Measurements from ENCODE around the gene MUSTN1. TPM values are rescaled to one million over a fixed set of nuclear protein-coding genes. Genes with fewer than 3 reads are reported as not detected.

Gene MUSTN1
- total RNA-seq, 1 donor from 2014 or later, result 1.1 TPM

GRCh38 chr3:52838561-52839267, 3.9 kb upstream of the MUSTN1 start:
- Mint-ChIP-seq H3K9me3 (ENCODE audit: unreplicated experiment) (no peaks in the 10 kb centered on the region), H3K27me3 (ENCODE audit: unreplicated experiment) (peaks cover 2% of the 10 kb centered on the region), H3K36me3 (ENCODE audit: low read depth, unreplicated experiment) (peaks cover 18% of the 10 kb centered on the region), H3K4me1 (ENCODE audit: unreplicated experiment) (no peaks in the 10 kb centered on the region), H3K27ac (ENCODE audit: unreplicated experiment) (no peak overlapping the region), H3K4me3 (ENCODE audit: unreplicated experiment) (no peak overlapping the region)
- no peak for TF ChIP-seq CTCF (IDR thresholded peaks at IDR 0.05; ENCODE audit: unreplicated experiment)
- no peak for DNase-seq (ENCODE audit: low spot score)

- H3K9me3 Mint-ChIP-seq (ENCODE audit: unreplicated experiment), result no peaks in the 10 kb centered on the region
- no peak overlapping the region for H3K4me3 Mint-ChIP-seq (ENCODE audit: unreplicated experiment)
- no peak for TF ChIP-seq CTCF (IDR thresholded peaks at IDR 0.05; ENCODE audit: unreplicated experiment)
- H3K36me3 Mint-ChIP-seq (ENCODE audit: low read depth, unreplicated experiment), result peaks cover 18% of the 10 kb centered on the region
- peaks cover 2% of the 10 kb centered on the region for H3K4me1 Mint-ChIP-seq (ENCODE audit: unreplicated experiment)
- H3K27me3 Mint-ChIP-seq (ENCODE audit: unreplicated experiment), result peaks cover 3% of the 10 kb centered on the region
- DNase-seq (ENCODE audit: low spot score), result no peak
- H3K27ac Mint-ChIP-seq (ENCODE audit: unreplicated experiment), result no peak overlapping the region
Measured at GRCh38 chr3:52836986-52837385, 2.2 kb upstream of the MUSTN1 start.

- H3K4me1 Mint-ChIP-seq (ENCODE audit: unreplicated experiment), result peaks cover 2% of the 10 kb centered on the region
- no peak overlapping the region for H3K4me3 Mint-ChIP-seq (ENCODE audit: unreplicated experiment)
- no peaks in the 10 kb centered on the region for H3K9me3 Mint-ChIP-seq (ENCODE audit: unreplicated experiment)
- no peak for TF ChIP-seq CTCF (IDR thresholded peaks at IDR 0.05; ENCODE audit: unreplicated experiment)
- peaks cover 18% of the 10 kb centered on the region for H3K36me3 Mint-ChIP-seq (ENCODE audit: low read depth, unreplicated experiment)
- no peak overlapping the region for H3K27ac Mint-ChIP-seq (ENCODE audit: unreplicated experiment)
- peaks cover 3% of the 10 kb centered on the region for H3K27me3 Mint-ChIP-seq (ENCODE audit: unreplicated experiment)
- DNase-seq (ENCODE audit: low spot score), result no peak
Measured at GRCh38 chr3:52836471-52836845, 1.6 kb upstream of the MUSTN1 start.

- no peak for DNase-seq (ENCODE audit: low spot score)
- Mint-ChIP-seq H3K9me3 (ENCODE audit: unreplicated experiment) (no peaks in the 10 kb centered on the region), H3K27ac (ENCODE audit: unreplicated experiment) (no peak overlapping the region), H3K4me1 (ENCODE audit: unreplicated experiment) (peaks cover 2% of the 10 kb centered on the region), H3K4me3 (ENCODE audit: unreplicated experiment) (no peak overlapping the region), H3K27me3 (ENCODE audit: unreplicated experiment) (peaks cover 3% of the 10 kb centered on the region), H3K36me3 (ENCODE audit: low read depth, unreplicated experiment) (peaks cover 15% of the 10 kb centered on the region)
- TF ChIP-seq CTCF (IDR thresholded peaks at IDR 0.05; ENCODE audit: unreplicated experiment), result no peak
Measured at GRCh38 chr3:52835766-52836470, 1.1 kb upstream of the MUSTN1 start.

- Mint-ChIP-seq H3K4me1 (ENCODE audit: unreplicated experiment) (peaks cover 2% of the 10 kb centered on the region), H3K27me3 (ENCODE audit: unreplicated experiment) (peaks cover 3% of the 10 kb centered on the region), H3K36me3 (ENCODE audit: low read depth, unreplicated experiment) (peaks cover 10% of the 10 kb centered on the region), H3K27ac (ENCODE audit: unreplicated experiment) (no peak overlapping the region), H3K9me3 (ENCODE audit: unreplicated experiment) (no peaks in the 10 kb centered on the region), H3K4me3 (ENCODE audit: unreplicated experiment) (no peak overlapping the region)
- DNase-seq (ENCODE audit: low spot score), result no peak
- no peak for TF ChIP-seq CTCF (IDR thresholded peaks at IDR 0.05; ENCODE audit: unreplicated experiment)
Measured at GRCh38 chr3:52833202-52833601, 1.6 kb downstream of the MUSTN1 start.
